GM04503 (cell line): Measurements from ENCODE around the gene NKAIN2.
"Not testable (repeated sequence)": the region's sequence is repeated elsewhere in the genome, so short reads cannot be mapped to it uniquely, and the experiment has no call there.

ENCODE experiments used
- DNase-seq: peaks from one replicate; pipeline ENCODE4 v3.0.0-alpha.2; 2012; ENCODE audit warnings: low read depth

The NKAIN2 gene

DNA sequence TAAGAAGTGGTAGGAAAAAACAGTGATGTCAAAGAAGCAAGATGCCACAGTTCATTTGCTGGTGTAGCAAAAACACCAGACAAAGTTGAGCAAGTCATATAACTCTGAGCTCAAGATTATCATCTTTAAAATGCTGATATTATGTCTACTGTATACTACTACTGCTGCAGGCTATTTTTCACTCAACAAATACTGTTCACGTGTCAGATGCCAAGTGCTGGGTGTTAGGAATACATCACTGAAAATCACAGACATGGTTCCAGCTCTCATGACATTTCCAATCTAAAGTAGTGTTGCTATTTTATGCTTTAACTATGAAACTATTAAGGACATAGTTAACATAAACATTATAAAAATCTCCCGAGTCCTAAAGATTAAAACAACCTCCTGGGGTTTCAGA, 163.0 kb downstream of the NKAIN2 start:
- DNase-seq = no peak

DNA sequence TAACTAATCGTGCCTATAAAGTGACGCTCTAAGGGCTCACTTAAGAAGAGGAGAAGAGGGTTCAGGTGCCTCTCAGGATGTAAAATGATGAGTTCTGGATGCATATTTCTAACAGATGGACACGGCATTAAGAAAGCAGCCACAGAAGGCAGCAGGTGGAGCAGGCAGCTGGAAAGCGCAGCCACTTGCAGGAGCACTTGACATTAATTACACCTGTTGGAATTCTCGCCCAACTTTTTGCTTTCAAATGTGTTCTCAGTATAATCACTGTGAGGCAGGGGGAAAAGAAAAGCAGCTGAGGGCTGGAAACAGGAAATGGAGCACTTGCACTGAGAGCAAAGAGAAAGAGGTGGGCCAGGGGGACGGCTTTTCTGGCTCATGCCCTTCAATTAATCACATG, 164.2 kb downstream of the NKAIN2 start:
- DNase-seq = no peak

DNA sequence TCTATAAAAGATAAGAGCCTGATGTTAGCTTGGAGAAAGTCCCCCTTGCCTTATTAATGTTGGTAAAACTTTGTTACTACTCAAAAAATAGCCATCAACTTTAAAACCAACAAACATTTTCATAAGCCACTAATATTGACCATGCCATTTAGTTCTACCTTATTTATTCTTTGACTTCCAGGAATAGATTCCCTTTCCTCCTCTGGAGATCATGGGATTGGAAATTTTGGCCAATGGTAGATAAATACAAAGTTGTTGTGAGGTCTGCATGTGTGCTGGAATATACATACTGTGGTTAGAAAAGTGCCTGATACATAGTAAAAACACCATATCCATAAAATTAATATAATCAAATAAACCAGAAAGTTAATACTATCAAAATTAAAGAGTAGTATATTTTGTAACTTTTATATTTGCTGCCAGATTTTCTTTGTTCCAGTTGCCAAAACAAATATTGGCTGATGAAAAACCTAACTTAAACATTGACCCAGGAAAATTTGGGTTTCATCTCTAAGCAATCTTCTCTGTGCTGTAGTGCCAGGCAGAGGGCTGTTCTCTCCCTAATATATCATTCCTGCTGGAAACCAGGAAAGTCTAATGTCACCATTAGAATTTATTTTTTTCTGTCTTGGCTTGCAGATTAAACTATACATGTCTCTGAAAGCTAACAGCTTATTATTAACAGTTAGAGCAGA, 169.1 kb downstream of the NKAIN2 start:
- no peak for DNase-seq

DNA sequence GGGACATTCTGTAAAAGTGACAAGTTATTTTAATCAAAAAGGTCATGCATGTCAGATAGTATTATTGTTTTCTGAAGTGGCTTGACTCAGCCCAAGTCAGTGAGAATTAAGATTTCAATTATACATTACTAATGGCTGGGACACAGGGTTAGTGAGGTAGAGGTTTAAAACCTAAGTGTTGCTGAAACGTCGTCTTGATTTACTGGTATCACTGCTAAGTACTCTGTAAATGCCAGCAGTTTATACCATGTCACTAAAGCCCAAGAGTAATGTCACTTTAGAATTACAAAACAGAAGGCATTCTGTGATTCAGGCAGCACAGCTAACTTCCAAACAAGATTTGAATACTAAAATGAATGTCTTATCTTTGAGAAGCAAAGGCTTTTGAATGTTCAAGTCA, 176.6 kb downstream of the NKAIN2 start:
- no peak for DNase-seq

DNA sequence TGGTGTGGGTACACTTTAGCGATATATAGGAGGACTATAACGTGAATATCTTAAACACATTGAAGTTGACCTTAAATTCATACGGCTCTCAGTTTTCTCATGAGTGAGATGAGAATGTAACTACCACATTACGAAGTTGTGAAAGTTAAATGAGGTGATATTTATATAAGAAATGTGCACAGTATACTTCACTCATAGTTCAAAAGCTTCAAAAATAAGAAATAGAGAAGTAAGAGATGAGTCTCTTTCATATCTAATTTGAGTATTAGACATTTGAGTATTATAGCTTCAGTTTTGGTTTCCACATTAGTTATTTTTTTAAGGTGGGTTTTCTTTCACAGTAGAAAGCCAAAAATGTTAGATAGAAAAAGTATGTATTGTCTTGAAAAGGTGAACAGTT, 183.3 kb downstream of the NKAIN2 start:
- DNase-seq = no peak

DNA sequence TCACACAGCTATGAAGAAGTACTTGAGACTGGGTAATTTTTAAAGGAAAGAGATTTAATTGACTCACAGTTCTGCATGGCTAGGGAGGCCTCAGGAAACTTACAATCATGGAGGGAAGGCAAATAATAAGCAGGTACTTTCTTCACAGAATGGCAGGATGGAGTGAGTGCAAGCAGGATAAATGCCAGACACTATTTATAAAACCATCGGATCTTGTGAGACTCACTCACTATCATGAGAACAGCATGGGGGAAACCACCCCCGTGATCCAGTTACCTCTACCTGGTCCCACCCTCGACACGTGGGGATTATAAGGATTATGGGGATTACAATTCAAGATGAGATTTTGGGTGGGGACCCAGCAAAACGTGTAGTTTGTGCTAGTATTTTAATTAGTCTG, 186.3 kb downstream of the NKAIN2 start:
- not testable (repeated sequence) for DNase-seq

DNA sequence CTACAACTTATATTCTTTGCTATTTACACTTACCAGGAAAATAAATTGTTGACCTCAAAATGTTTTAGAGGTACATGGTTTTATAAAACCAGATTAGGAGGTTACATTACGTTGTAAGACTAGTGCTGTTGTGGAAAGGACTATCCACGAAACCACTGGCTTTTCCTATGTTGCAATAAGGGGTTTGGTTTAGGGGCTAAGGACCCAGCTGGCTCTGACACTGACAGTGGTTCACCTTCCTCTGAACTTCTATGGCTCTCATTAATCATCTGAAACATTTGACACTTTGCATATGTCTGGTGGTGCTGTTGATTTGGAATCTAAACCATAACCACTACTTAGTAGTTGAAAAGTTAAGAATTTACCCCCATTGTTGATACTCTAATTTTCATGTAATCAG, 186.7 kb downstream of the NKAIN2 start:
- no peak for DNase-seq

DNA sequence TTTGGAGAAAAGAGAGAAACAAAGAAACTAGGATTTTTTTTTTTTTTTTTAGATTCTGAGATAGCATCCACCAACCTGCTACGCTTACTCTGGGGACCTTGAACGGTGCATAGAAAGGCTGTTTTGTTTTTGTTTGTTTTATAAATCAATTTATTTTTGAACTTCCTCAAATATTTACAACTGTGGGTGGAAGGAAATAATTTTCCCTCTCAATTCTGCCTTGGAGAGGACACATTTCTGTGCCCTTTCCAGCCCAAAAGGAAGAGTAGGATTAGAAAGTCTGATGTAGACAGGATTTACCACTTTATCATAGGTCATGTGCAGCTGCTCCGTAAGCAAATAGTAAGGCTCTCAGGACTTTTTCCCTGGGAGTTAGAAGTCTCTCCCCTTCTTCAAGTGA, 190.5 kb downstream of the NKAIN2 start:
- no peak for DNase-seq

DNA sequence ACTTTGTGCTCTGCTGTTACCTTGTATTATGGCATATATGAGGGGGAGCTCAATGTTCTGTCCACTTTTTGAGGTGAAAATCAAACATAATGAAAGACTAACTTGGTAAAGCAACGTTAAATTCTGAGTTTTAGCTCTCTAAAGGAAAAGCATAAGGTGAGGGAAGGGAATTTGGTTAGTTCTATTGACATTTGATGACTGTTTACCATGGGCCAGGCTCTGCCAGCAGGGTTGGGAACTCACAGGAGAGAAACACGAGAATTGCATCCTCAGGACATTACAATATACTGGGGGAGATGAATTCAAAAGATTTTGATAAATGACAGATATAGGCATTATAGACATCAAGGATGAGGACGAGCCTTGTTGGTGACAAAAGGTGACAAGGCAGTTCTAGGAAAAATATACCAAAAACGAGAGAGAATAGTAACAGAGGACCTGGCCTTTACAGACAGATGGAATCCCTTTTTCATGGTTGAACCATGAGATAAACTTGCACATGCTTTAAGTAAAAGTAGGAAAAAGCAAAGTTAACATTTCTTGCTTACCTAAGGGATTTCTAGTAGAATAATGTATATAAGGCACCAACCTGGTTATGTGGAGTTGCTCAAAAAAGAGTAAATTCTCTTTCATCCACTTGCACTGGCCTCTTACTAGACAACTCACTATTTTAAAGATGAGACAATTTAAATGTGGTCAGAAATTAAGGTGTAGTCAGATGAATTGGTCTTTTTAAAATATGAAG, 191.4 kb downstream of the NKAIN2 start:
- DNase-seq = no peak

DNA sequence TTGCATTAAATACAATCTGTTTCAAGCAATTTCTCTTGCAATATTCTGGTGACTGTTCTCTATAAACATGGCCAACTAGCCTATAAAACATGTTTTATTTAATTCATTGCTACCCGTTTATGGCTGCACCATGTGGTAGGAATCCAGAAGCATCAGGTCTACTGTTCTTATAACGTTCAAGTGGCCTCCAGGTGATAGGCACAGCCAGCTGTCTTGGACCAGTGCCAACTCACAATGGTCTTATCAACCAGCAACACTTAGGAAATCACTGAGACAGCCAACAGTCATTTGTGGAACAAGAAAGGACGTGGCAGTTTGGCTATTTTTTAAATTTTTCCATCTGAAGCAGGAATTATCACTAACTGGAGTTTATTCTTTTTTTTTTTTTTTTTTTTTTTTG, 193.6 kb downstream of the NKAIN2 start:
- DNase-seq = no peak

DNA sequence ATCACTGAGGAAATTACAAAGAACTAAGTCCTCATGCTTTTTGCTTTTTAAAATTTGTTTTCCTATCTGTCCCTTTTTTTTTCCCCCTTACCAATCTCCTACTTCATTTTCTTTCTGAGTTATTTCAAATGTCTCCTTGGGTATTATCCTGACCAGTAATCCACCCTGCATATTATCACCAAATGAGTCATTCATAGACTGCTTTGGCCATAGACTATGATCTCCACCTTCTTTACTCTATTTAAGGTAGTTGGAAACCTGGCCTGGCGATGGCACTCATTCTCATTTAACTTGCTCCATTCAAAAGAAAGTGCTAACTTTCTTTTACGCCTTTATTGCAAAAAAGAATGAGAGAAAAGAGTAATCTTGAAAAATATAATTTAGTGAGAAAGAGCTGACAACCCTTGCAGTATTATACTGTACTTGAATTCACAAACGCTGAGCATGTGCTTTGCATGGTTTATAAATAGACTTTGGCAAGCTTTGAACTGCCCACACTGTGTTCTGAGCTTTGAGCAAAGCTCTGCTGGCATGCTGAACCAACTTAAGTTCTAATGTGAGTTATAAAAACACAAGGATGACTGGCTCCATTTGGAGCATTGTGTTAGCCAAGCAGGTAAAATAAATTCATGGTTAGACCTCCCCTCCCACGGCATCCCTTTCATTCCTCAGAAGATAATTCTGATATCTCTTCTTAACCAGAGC, 198.9 kb downstream of the NKAIN2 start:
- no peak for DNase-seq

DNA sequence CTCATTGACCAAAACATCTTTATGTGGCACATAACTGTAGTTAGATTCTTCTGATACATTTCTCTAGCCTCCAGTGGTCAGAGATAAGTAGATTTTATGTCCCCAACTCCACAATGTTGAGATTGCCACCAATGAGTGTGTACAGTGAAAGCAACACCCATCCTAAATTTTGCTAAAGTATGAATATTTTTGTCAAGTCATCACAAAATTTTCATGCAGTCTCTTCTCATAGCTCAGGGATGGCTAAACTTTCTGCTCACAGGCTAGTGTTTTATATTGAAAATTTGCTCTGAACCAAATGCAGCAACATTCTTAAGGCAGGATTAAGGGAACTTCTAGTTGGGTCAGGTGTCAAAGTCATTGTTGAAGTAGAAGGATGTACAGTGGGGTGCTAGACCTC, 203.6 kb downstream of the NKAIN2 start:
- no peak for DNase-seq

DNA sequence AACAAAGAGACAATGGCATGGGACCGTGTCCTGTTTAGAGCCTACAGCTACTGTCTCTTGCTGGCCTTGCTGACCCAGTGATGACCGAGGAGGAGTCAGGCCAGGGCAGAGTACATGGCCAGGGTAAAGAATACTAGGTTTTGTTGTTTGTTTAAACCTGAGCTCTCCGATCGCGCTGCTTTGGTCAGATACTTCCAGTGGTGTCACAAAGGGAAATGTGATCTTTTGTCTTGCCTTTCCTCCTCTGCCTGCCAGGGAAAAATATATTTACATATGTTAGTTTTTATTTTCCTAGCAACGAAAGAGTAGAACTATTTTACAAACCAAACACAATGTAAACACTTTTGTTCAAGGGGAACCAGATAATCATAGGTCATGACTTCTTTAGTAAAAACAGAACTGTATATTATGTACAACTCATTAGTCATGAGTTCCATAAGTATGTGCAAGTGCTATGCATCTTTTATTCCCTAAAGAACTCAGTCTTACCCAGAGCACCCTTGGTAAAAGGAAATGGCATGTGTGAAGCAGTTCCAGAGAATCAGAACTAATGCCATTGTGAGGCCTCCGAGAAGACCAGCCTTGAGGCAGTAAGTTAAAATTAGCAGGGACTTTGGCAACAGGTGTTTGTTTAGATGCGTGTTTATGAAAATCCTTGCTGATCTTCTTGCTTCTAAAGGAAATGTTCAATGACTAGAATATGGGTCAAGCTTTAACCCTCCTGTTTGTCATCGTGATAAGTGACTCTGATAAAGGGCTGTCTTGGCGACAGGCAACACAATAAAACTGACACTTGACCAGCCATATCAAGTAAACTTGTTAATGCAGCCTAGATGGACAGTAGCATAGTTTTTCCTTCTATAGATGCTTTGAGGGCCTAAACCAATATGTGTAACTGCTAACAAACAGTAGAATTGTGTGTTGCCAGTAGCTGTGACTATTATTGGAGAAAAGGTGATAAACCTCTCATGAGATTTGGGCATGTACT, 204.6 kb downstream of the NKAIN2 start:
- no peak for DNase-seq

DNA sequence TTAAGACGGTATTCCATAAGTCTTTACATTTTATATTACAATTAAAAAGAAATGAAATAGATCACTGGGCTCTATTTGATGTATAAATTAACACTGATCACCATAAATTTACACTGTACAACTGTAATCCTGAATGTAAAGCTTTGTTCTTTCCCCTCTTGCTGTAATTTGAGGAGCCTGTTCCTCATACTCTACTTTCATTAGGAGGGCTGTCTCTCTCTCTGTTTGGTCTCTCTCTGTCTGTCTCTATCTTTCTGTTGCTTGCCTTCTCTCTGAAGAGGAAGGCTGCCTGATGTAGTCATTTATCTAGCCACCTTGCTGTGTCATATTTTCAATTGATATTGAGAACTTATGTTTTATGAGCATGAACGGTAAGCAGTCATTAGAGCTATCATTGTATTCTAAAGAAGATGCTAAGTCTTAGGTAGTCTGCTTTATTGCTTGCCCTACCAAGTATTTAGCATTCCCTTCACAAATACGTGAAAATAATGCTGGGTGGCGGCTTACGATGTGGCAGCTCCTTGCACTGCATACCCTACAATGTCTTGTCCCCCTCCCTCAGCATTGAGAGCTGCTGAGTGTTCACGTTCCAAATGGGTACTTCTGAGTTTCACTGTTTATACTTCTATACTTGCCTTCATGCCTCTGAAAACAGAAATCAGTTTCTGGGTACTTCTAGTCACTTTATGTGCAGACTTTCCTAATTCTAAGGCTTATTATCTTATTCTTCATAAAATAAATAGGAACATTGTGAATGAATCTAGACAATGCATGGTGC, 205.5 kb downstream of the NKAIN2 start:
- no peak for DNase-seq

DNA sequence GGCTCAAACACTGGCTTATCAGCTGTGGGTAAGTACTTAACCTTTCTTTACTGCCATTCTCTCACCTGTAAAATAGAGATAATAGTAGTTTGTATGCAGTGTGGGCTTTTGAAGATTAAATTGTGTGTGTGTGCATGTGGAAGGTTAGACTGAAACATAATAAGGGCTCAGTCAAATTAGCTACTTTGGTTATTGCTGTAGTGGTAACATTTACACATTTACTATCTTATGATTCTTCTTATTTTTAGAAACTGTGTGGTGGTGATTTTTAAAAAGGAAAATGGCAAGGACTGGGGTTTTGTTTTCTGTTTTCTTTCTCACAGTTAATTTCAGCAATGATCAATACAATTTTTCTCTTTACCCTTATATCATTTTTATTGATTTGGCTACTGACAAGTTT, 206.9 kb downstream of the NKAIN2 start:
- no peak for DNase-seq

DNA sequence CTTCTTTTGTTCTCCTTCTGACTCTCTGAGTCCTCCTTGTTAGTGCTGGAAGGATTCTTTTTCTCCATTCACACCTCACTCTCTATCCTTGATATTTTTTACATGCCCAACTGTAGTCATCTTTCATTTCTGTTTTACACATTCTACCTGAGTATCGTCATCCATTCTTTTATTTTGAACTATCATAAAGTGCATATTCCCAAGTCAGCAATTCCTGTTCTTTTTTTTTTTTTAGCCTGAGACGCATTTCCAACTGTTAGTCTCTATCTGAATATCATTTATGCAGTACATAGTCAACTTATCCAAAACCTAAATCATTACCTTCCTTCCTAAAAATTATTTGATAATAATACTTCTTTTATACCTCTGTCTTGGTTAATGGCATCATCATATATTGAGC, 207.5 kb downstream of the NKAIN2 start:
- DNase-seq = no peak

DNA sequence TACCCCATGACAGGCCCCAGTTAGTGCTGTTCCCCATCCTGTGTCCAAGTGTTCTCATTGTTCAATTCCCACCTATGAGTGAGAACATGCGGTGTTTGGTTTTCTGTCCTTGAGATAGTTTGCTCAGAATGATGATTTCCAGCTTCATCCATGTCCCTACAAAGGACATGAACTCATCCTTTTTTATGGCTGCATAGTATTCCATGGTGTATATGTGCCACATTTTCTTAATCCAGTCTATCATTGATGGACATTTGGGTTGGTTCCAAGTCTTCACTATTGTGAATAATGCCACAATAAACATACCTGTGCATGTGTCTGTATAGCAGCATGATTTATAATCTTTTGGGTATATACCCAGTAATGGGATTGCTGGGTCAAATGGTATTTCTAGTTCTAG, 218.4 kb downstream of the NKAIN2 start:
- not testable (repeated sequence) for DNase-seq

DNA sequence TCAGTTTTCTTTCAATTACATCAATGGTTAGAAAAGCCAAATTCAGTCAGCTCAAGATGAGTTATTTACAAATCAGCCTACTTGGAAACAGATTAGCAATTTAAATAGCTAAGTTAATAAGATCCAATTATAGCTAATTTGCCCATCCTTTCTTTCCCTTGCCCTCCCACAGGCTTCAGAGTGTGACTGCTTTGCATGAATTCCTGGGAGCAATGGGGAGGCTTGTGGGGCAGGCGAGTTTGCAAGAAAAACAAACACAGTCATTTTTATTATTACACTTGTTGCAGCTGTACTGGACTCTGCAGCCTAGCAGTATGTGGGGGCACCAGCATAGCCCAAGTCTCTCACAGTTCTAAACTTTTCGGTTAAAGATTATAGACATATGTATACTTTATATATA, 219.0 kb downstream of the NKAIN2 start:
- DNase-seq = no peak

DNA sequence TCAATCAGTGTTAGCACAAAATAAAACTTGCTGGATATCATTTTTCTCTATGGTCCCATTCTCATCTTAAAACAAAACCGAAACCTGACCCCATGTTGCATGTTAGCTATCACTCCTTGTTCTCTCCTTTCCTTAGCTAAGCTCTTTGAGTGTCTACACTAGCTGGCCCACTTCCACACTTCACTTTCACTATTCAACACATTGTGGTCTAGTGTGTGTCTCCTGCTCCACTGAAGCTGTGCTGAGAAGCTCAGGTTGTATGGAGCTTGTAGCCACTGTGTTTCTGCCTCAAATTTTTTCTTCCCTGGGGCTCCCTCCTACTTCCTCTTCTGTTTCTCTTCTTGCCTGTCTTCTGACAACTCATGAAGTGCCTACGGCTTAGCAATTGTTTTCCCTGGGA, 223.0 kb downstream of the NKAIN2 start:
- no peak for DNase-seq

DNA sequence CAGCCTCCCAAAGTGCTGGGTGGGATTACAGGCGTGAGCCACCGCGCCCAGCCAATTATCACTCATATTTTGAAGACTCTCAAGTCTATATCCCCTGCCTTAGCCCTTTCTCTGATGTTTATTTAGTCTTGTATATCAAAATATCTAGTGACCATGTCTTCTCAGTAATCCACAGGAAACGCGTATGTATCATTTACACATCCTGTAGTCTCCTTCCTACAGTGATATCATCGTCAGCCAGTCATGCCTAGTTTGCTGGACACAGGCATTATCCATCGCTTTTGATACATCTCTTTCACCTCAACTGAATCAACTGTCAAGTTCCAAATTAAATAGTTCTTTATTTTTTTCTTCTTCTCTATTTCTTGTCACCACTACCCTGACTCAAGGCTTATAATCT, 223.7 kb downstream of the NKAIN2 start:
- no peak for DNase-seq

DNA sequence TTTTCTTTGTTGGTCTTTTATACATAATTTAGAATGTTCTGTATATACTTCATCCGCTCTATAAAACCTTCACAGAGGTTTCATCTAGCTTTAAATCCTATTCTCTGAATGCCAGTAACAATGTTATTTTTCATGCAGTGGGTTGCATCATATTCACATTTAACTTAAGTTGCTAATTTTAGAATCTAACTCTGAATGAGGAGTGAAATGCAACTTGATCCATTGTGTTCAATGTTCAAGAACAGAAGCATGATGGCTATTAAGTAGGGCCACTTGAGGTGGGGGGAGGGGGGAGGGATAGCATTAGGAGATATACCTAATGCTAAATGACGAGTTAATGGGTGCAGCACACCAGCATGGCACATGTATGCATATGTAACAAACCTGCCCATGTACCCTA, 224.5 kb downstream of the NKAIN2 start:
- no peak for DNase-seq
